Measurements from ENCODE around the gene ANO6.

ANO6 gene

DNA sequence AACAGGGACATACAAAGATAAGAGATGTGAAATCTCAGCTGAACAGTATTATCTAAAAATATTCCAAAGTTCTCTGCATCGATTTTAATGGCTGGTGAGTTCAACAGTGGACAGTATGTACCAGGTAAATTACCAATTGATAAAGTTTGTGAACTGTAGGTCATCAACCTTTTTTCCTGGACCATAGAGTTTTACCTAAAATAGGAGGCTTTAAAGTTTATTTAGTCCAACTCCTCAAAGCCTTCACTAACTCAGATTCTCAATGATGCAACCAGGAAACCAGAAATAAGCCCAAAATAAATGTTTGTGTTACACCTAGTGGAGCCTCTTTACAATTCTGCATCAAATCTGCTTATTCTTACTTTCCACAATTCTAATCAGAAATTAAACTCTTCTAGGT lies 205.8 kb downstream of the ANO6 start:
- no peak for DNase-seq
- intact Hi-C loops (cut with DNase I): no loop called here

DNA sequence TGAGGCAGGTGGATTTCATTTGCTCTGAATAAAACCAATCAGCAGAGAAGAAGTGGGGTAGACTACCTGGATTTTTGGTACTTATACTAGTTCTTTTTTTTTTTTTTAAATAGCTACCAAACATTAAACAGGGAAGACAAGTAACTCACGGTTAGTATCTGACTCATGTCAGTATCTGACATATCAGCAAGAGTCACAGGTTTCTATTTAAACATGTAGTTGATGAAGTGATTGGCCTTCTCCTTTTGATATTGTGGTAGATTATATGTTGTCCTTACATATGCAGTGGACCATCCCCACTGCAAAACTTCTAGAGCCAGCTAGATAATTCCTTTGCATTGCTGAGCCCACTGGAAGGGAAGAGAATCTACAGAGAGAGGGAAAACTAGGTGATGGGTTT lies 208.0 kb downstream of the ANO6 start:
- intact Hi-C loops (cut with DNase I): no loop called here
- no peak for DNase-seq

DNA sequence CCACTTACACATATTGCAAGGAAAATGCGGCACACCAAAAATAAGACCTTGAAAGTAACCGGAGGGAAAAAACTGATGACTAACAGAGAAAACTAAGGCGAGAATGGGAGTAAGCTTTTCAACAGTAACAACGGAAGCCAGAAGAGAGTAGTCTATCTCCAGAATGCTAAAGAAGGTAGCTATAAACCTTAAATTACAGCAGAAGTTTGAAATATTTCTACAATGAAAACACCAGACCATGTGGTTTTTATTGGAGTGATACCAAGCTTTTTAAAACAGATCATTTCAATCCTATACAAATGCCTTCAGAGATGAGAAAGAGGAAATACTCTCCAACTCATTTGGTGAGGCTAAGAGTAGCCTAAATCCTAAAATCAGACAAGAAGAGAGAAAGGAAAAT lies 209.5 kb downstream of the ANO6 start:
- no peak for DNase-seq
- intact Hi-C loops (cut with DNase I): no loop called here

DNA sequence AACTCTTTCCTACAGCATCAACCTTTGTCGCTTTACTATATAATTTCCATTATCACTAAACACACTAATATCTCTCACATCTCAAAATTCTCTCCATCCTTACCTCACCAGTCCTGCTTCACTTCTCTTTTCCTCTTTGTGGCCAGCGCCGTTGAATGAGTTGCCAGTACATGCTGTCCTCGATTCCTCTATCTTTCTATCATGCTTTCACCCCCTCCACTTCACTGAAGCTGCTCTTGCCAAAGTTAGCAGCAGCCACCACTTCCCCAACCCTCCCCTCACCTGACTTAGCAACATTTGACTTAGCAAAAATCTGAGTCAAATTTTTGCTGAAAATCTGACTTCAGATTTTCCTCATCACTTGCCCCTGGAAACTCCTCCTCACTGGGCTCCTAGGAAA lies 210.4 kb downstream of the ANO6 start:
- DNase-seq: no peak
- intact Hi-C loops (cut with DNase I): no loop called here

DNA sequence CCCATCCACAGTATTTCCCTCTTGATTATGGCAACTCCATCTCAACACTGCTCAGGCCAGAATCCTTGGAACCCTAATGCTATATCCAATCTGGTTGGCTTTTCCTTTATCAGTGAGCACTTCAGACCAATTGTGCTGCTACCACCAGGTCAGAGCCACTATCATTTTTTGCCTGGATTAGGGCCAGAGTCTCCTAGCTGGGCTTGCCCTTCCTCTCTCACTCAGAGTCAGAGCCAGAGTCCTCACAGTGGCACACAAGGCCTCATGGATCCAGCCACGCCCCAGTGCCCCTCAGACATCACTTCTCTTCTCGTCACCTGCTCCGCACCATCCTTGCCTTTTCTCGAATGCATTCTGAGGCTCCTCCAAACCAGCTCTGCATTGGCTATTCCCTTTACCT lies 211.1 kb downstream of the ANO6 start:
- DNase-seq: no peak
- intact Hi-C loops (cut with DNase I): no loop called here

DNA sequence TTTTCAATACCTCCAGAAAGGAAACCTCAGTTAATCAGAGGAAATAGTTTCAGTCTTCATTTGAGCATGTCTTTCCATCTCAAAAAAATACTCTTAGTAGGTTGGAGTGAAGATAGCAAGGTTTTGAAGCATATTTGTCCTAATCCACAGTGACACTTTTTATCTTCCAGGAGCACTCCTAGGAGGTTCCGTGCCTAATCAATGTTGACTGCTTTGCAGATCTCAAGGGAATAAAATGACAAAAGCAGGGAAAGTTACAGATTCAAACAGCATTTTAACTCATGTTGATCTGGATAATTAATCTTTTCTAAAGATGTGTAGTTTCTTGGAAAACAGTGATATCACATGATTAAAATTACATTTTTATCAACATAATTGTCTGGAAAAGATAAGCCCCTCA lies 213.9 kb downstream of the ANO6 start:
- intact Hi-C loops (cut with DNase I): loop anchor here (5.0 kb wide), 1 partner anchor 492 kb away; no protein-coding TSS in a partner anchor
- DNase-seq: no peak

DNA sequence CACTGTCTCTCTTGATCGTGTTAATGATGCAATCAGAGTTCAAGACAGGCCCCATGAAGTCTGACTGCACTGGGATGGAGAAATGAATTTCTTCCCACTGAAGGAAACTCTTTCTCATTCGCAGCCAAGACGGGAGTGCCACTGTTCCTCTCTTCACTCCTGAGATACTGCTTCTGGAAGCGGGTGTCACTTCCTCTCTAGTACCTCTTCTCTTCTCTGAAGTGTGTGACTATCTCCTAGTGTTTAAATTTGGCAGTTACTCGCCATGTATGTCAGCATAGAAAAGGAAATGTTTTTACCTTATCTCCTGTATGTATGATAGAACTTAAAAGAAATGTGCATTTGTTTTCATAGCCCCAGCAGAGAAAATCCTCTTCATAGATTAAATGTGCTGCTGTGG lies 215.2 kb downstream of the ANO6 start:
- no peak for DNase-seq
- intact Hi-C loops (cut with DNase I): loop anchor here (5.0 kb wide), 1 partner anchor 491 kb away; no protein-coding TSS in a partner anchor

DNA sequence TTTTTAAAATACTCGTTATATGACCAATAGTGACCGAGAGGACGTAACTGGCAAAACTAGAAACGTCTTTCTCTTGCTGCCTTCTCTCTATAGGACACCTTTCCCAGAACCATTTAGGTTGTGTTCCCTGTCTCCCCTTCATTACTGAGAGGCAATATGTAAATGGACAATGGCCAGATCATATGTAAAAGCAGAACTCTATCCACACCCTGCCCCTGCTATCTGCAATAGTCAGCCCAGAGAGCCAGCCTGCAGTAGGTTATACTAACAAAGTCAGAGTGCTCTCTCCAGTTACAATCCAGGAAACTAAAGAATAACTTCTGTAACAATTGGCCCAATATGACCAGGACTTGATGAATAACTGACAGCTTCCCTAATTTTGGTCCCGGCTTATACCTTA lies 216.8 kb downstream of the ANO6 start:
- intact Hi-C loops (cut with DNase I): loop anchor here (5.0 kb wide), 1 partner anchor 490 kb away; no protein-coding TSS in a partner anchor
- no peak for DNase-seq

DNA sequence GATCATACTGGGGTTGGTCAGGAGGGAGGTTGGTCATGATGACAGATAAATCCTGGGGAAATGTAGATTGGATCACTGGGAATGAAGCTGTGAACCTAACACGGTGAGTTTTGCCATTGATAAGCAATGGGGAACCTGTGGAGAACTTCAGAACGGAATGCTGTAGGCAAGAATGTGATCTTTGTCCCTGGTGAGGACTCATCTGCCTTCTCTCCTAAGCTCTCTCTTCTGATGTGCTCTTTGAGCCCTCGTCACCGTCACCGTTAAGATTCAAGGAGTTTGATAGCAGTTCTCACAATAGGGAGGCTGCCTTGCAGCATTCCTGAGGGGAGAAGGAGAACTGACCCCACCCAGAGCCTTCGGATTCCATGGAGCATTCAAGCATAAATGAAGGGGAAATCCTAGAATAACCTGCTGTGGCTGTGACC lies 217.6 kb downstream of the ANO6 start:
- intact Hi-C loops (cut with DNase I): loop anchor here (5.0 kb wide), 1 partner anchor 489 kb away; no protein-coding TSS in a partner anchor
- no peak for DNase-seq

DNA sequence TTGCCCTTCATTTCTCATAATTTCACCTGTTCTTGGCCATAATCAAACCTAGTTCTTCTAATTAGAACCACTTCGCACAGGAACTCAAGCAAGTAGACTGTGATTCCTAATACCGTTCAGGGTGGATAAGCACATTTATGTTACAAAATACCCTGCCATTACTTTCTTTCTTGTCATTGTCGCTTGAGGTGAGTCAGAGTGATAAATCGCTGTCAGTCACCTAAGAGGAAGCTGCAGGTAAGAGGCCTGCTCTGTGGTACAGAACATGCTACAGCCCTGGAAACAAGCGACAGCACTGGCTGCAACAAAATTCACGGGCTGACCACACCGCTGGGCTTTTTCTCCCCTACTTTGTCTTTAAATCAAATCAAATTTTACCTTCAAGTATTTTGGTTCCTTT lies 218.2 kb downstream of the ANO6 start:
- intact Hi-C loops (cut with DNase I): loop anchor here (5.0 kb wide), 1 partner anchor 488 kb away; no protein-coding TSS in a partner anchor
- no peak for DNase-seq

DNA sequence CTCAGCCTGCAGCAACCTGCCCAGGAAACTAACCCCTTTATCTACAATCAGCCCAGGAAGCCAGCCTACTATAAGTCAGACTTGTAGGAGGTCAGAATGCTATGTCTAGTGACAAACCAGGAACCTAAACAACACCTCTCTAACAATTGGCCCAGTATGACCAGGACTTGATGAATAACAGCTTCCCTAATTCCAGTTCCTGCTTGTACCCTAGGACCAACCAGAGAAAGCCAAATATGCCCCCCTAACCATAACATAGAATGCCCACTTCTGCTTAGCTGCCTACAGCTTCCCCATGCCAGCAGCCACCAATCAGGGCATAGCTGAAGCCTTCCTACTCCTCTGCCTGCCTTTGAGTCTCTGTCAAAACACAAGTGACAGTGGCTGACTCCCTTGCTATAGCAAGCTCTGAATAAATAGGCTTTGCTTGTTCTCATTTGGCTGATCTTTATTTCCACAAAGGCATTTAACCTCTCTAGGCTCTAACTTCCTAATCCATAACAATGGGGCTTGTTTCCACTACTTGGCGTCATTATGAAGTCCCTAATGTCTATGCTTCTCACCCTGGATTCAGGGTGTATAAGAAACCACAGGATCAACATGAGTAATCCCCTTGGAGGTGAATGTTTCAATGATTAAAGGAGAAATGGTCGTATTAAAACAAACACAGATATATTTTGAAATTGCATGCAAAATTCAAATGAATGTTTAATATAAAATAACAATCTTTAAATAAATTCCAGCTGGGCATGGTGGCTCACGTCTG lies 220.2 kb downstream of the ANO6 start:
- no peak for DNase-seq
- intact Hi-C loops (cut with DNase I): no loop called here

DNA sequence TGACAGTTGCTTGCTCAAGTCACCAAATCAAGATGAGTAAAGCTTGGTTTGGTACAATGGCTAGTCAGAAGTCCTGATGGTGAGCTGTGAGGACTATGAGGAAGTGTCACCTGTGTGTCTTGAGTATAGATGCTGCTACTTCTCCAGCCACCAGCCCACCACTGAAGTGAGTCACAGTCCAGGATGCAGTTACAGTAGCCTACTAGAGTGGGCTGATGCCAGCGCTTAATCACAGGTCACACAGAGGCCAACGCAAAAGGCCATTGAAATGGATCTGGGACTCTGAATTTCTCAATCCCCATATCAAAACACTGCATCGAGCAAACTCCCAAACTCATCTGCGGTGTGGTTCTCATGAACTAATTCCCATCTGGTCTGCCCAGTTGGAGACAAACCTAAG lies 223.1 kb downstream of the ANO6 start:
- intact Hi-C loops (cut with DNase I): no loop called here
- DNase-seq: no peak

DNA sequence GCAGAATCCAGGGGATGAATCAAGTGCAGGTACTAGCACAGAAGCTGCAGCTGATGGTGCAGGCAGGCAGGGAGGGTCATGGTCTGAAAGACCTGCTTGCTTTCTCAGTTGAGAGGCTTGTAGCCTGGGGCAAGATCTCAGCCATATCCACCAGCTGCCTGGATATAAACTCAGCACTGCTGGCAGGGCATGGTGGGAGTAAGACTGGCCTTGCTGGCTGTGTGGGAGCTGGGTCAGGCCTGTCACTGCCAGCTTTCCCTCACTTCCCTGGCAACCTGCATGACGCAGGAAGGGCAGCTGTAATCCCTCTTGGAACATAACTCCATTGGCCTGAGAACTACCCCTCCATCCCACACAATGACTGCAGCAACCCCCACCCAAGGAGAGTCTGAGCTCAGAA lies 230.1 kb downstream of the ANO6 start:
- intact Hi-C loops (cut with DNase I): no loop called here
- no peak for DNase-seq

DNA sequence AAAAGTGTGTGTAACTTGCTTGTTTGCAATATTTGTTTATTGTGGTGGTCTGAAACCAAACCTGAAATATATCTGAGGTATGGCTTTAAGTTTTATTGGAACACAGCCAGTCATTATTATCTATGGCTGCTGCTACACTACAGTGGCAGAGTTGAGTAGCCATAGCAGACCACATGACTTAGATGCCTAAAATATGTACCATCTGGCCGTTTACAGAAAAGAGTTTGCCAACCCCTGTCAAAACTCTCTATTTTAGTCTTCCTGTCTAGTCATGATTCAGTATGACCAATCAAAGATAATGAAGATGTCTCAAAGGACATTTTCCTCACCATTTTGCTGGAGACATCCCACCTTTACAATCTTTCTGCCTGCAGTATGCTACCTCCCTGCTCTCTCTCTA lies 242.3 kb downstream of the ANO6 start:
- intact Hi-C loops (cut with DNase I): no loop called here
- no peak for DNase-seq

DNA sequence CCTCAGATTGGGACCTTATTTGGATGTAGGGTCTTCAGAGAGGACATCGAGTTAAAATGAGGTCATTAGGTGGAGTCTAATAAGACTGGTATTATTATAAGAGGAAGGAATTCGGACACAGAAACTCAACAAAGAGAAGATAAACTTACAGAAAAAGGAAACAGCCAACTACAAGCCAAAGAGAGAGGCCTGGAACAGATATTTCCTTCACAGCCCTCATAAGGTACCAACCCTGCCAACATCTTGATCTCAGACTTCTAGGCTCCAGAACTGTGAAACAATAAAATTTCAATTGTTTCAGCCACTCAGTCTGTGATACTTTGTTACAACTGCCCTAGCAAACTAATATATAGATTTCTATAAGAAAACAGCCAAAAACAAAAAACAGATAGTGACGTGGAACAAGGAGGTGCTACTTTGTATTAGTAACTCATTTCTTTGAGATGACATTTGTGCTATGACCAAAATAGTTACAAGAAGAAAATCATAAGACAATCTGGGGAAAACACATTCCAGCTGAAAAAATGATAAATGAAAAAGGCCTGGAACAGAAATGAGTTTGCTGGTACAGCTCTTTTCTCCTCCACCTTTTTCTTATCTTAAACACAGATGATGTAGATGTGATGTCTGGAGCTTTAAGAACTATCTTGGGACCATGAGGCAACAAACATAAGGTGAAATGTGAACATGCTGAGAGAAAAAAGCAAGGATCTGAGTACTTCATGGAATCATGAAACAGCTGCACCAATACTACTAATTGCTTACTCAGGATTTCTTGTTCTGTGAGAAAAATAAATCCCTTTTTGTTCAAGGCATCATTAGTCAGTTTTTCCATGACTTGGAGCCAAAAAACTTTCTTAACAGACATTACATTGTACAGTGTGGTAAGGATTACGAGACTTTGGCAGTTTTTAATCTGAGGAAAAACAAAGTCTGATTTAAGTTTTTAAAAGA lies 243.2 kb downstream of the ANO6 start:
- DNase-seq: no peak
- intact Hi-C loops (cut with DNase I): no loop called here

DNA sequence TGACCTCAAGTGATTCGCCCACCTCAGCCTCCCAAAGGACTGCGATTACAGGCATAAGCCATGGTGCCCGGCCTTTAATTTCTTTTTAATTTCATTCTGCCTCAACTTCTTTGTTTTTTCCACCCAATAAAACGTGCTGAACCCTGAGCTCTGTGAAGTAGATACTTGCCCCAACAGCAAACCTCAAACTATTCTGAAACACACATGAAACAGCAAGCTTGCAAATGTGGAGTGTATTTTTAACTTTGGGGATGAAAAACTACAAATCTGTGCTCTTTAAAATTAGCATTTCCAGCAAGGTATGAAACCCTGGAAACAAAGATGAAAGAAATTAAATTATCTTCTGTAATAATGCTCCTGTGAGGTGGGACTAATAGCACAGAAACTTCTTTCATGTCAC lies 246.6 kb downstream of the ANO6 start:
- DNase-seq: no peak
- intact Hi-C loops (cut with DNase I): no loop called here

DNA sequence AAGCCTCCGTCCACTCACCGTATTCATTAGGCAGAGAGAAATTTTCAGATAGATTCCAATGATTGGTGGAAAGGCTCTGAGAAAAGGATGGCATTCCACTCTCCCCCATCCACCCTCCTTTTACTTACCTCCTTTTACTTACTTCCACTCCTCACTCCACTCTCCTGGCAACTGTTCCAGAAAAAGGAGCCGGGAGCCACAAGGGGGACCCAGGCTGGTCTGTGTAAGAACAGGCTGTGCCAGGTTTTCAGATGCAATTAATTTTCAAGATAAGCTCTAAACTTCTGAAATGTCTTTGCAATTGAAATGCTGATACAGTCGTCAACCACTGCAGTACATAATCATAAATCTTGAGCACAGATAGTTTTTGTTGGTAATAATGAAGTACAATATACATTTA lies 248.8 kb downstream of the ANO6 start:
- intact Hi-C loops (cut with DNase I): no loop called here
- DNase-seq: no peak

DNA sequence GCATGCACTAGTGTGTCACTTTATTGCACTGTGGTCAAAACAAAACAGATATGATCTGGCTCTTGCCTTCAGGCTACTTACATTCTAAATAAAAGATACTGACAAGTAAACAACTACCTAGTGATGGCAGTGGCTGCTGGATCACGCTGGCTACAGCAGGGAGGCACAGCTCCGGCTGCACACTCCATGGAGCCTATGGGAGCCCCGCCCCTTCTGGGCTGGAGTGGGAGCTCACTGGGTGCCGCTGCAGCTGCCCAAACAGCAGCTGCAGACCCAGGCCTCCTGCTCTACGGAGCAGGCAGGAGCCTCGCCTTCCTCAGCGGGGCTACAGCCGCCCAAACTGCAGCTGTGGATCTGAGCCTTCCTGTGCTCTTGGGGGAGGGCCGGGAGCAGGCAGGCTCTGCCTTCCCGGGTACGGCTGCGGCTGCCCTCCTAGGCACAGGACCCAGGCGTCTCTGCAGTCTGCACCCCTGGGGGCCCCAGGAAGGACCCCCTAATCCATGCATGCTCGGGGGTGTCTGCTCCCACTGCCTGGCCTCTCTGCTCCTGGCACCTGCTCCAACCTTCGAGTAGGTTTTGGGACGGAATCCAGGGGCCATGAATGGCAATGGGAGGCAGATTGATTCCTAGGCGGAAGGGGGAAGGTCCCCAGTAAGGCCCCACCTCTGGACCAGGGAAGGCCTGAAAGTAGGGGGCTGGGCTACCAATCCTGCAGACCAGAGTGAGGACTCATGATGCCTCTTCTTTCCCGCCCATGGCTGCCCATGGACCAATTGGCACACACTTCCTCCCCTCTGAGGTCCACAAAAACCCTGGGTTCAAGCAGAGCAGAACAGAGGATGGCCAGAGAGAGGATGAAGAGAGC lies 253.1 kb downstream of the ANO6 start:
- intact Hi-C loops (cut with DNase I): no loop called here
- no peak for DNase-seq

DNA sequence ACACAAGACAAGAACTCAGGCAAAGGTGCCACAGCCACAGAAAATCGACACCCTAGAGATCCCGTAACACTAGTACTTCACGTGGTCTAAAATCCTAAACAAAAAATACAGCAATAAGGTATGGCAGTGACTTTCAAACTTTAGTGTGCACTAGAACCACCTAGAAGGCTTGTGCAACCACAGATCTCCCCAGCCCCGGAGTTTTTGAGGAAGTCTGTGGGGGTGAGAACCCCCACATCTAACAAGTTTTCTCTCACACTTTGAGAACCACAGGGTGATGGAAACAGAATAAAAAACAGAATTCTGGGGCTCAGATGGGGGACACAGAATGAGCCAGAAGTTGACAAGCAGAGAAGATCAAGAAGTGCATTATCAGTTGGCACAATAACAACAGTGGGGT lies 254.0 kb downstream of the ANO6 start:
- no peak for DNase-seq
- intact Hi-C loops (cut with DNase I): no loop called here

DNA sequence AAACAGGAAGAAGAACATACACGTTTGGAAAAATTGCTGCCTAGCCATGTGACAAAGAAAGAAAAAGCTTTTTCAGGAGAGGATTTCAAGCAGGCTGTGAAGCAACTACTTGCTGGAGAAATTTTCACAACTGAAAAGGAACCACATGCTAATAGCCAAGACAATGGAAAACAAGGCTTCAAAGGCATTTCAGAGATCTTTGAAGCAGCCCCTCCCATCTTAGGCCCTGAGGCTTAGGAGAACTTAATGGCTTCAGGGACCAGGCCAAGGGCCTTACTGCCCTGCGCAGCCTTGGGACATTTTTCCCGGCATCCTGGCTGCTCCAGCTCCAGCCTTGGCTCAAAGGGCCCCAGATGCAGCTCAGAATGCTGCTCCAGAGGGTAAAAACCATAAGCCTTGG lies 257.7 kb downstream of the ANO6 start:
- no peak for DNase-seq
- intact Hi-C loops (cut with DNase I): no loop called here

DNA sequence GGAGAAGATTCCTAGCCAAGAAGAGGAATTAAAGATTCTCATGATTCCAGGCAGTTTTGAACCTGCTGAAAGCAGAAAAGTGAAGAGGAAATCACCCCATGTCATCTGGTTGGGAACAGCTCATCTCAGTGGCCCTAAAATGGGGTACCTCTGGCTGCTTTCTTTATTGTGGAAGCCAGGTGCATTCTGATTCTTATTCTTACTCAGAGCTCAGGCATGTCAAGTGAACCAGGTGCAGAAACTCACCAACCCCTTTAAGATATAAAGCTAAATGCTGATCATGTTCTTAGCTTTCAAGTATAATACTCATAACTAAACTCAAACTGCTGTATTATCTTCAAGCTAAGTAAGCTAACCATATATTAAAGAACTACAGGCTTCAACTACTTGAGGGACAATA lies 259.7 kb downstream of the ANO6 start:
- DNase-seq: no peak
- intact Hi-C loops (cut with DNase I): no loop called here

All from posterior cingulate gyrus (tissue), 11 donors.